DOHH2 (cell line): ENCODE data around the gene CARD14.

Experiments used
- H3F3A ChIP-seq: fragments of 200-600 bp; sonication (generic), shearing (Covaris generic); 2 replicates; pipeline ENCODE4 v1.6.0; 2016; ENCODE audit warnings: antibody characterized with exemption, mild to moderate bottlenecking; ENCODE audit not compliant: control insufficient read depth, insufficient read depth
- H3K27ac ChIP-seq: fragments of 200-600 bp; sonication (generic); 2 replicates; pipeline ENCODE4 v1.5.1; 2014; ENCODE audit warnings: low read depth, mild to moderate bottlenecking, low read length, moderate library complexity
- H3K27me3 ChIP-seq: fragments of 200-600 bp; sonication (generic); 2 replicates; pipeline ENCODE4 v1.6.1; 2014; ENCODE audit warnings: mild to moderate bottlenecking, low read length, mixed read lengths; ENCODE audit not compliant: control insufficient read depth
- H3K36me3 ChIP-seq: fragments of 200-600 bp; sonication (generic); 2 replicates; pipeline ENCODE4 v1.6.1; 2014; ENCODE audit warnings: mild to moderate bottlenecking, low read length, moderate library complexity, mixed read lengths; ENCODE audit not compliant: control insufficient read depth
- H3K4me1 ChIP-seq: fragments of 200-600 bp; sonication (generic); 2 replicates; pipeline ENCODE4 v1.6.1; 2014; ENCODE audit warnings: mild to moderate bottlenecking, low read length, mixed read lengths; ENCODE audit not compliant: control insufficient read depth
- H3K4me2 ChIP-seq: fragments of 200-600 bp; sonication (generic); 2 replicates; pipeline ENCODE4 v1.6.0; 2014; ENCODE audit warnings: mild to moderate bottlenecking, low read length, moderate library complexity
- H3K4me3 ChIP-seq: fragments of 200-600 bp; sonication (generic); 2 replicates; pipeline ENCODE4 v1.5.1; 2014; ENCODE audit warnings: mild to moderate bottlenecking, low read length, mixed read lengths
- H3K79me2 ChIP-seq: fragments of 200-600 bp; sonication (generic); 2 replicates; pipeline ENCODE4 v1.6.1; 2014; ENCODE audit warnings: mild to moderate bottlenecking, low read length, mixed read lengths; ENCODE audit not compliant: control insufficient read depth
- H3K9me2 ChIP-seq: fragments of 200-600 bp; sonication (generic); replicated peaks from 2 replicates; pipeline ENCODE4 v1.6.1; 2014; ENCODE audit warnings: mild to moderate bottlenecking, low read length, mixed read lengths; ENCODE audit not compliant: control insufficient read depth
- H3K9me3 ChIP-seq: fragments of 200-600 bp; sonication (generic); 2 replicates; pipeline ENCODE4 v1.6.1; 2014; ENCODE audit warnings: antibody characterized with exemption, low read length, mixed read lengths; ENCODE audit not compliant: control insufficient read depth, insufficient read depth
- H4K20me1 ChIP-seq: fragments of 200-600 bp; sonication (generic); 2 replicates; pipeline ENCODE4 v1.6.0; 2014; ENCODE audit warnings: low read depth, mild to moderate bottlenecking, antibody characterized with exemption, low read length, moderate library complexity; ENCODE audit not compliant: control insufficient read depth, insufficient read depth
- EZH2phosphoT487 ChIP-seq: fragments of 200-600 bp; sonication (generic); IDR thresholded peaks from 2 replicates; pipeline ENCODE4 v1.6.1; 2017; ENCODE audit warnings: borderline replicate concordance, mild to moderate bottlenecking, antibody characterized with exemption, low read length, moderate library complexity, mixed read lengths
- TF ChIP-seq, protein P1 (sequence below): fragments of 200-600 bp; sonication (generic); IDR thresholded peaks from one replicate; pipeline ENCODE4 v1.5.1; 2014; ENCODE audit warnings: antibody characterized with exemption, mild to moderate bottlenecking, low read depth, low read length; ENCODE audit not compliant: poor library complexity, severe bottlenecking

Gene CARD14

GRCh38 chr17:80182118-80182844 is 12.5 kb downstream of the CARD14 start:
- Histone ChIP-seq H3K9me2 (no peaks in the 10 kb centered on the region), H3K27ac (no peak overlapping the region), H3K4me1 (no peaks in the 10 kb centered on the region), H3K4me2 (no peak overlapping the region), H3K9me3 (no peaks in the 10 kb centered on the region), H3K79me2 (no peaks in the 10 kb centered on the region), H3F3A (no peaks in the 10 kb centered on the region), H4K20me1 (no peaks in the 10 kb centered on the region), H3K36me3 (no peaks in the 10 kb centered on the region), H3K27me3 (no peaks in the 10 kb centered on the region), H3K4me3 (no peak overlapping the region)
- no peak for TF ChIP-seq EZH2phosphoT487
- TF ChIP-seq, protein P1, sequence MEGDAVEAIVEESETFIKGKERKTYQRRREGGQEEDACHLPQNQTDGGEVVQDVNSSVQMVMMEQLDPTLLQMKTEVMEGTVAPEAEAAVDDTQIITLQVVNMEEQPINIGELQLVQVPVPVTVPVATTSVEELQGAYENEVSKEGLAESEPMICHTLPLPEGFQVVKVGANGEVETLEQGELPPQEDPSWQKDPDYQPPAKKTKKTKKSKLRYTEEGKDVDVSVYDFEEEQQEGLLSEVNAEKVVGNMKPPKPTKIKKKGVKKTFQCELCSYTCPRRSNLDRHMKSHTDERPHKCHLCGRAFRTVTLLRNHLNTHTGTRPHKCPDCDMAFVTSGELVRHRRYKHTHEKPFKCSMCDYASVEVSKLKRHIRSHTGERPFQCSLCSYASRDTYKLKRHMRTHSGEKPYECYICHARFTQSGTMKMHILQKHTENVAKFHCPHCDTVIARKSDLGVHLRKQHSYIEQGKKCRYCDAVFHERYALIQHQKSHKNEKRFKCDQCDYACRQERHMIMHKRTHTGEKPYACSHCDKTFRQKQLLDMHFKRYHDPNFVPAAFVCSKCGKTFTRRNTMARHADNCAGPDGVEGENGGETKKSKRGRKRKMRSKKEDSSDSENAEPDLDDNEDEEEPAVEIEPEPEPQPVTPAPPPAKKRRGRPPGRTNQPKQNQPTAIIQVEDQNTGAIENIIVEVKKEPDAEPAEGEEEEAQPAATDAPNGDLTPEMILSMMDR = no peak

- H4K20me1 ChIP-seq = no peaks in the 10 kb centered on the region
- H3K36me3 ChIP-seq = no peaks in the 10 kb centered on the region
- H3K4me1 ChIP-seq = no peaks in the 10 kb centered on the region
- no peaks in the 10 kb centered on the region for H3K9me2 ChIP-seq
- no peak overlapping the region for H3K27ac ChIP-seq
- H3K4me3 ChIP-seq = no peak overlapping the region
- no peak for TF ChIP-seq EZH2phosphoT487
- TF ChIP-seq, protein P1 = no peak
- H3K9me3 ChIP-seq = no peaks in the 10 kb centered on the region
- H3K27me3 ChIP-seq = no peaks in the 10 kb centered on the region
- no peaks in the 10 kb centered on the region for H3F3A ChIP-seq
- H3K79me2 ChIP-seq = no peaks in the 10 kb centered on the region
- no peak overlapping the region for H3K4me2 ChIP-seq
These were observed 13.0 kb downstream of the CARD14 start for GRCh38 chr17:80182845-80183223.

DNA sequence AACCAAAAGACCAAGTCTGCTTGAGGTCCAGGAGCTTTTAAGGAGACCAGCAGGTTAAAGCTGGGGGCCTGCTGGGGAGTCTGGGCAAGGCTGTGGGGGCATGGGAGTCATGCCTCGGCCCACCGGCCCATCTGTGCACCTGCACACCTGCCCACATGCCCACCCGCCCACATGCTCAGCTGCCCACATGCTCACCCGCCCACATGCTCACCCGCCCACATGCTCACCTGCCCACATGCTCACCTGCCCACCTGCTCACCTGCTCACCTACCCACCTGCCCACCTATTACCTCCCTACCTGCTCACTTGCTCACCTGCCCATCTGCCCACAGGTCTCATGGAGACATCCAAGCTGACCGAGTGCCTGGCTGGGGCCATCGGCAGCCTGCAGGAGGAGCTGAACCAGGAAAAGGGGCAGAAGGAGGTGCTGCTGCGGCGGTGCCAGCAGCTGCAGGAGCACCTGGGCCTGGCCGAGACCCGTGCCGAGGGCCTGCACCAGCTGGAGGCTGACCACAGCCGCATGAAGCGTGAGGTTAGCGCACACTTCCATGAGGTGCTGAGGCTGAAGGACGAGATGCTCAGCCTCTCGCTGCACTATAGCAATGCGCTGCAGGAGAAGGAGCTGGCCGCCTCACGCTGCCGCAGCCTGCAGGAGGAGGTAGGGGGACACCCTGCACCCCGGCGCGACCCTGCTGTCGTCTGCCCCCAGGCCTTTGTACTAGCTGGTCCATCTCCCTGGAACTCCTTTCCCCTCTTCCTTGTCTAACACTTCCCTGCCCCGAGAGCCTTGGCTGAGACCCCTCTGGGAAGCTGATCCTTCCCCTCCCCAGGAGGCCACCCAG is 14.0 kb downstream of the CARD14 start:
- H3K79me2 ChIP-seq = no peaks in the 10 kb centered on the region
- no peak overlapping the region for H3K4me2 ChIP-seq
- no peak overlapping the region for H3K4me3 ChIP-seq
- H3K27me3 ChIP-seq = no peaks in the 10 kb centered on the region
- TF ChIP-seq, protein P1 = no peak
- TF ChIP-seq EZH2phosphoT487 = no peak
- H4K20me1 ChIP-seq = no peaks in the 10 kb centered on the region
- no peak overlapping the region for H3K27ac ChIP-seq
- H3F3A ChIP-seq = no peaks in the 10 kb centered on the region
- H3K9me3 ChIP-seq = no peaks in the 10 kb centered on the region
- no peaks in the 10 kb centered on the region for H3K36me3 ChIP-seq
- H3K9me2 ChIP-seq = no peaks in the 10 kb centered on the region
- H3K4me1 ChIP-seq = no peaks in the 10 kb centered on the region
